ENCODE measurements around the gene TTC9B. TPM values are rescaled to one million over a fixed set of nuclear protein-coding genes. Genes with fewer than 3 reads are reported as not detected.

TTC9B gene
- total RNA-seq, 1 donor from 2014 or later: not detected

DNA sequence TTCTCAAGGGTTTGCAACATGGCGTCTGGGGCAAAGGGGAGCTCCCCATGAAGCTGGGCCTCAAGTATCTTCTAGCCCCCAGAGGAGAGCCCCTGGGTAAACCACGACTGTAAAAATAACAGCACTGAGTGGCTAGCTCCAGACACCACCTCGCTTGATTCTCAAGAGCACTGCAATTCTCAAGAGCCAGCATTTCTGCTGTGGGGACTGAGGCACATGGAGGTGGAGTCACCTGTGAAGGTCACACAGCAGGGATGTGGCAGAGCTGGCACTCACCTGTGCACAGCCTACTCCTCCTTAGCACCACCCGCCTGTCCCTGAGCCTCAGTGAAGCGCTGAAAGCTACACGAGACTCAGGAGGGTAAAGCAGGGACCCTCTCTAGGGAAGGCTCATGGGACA lies 29.0 kb upstream of the TTC9B start:
- intact Hi-C loops (cut with DNase I): no loop called here
- Histone ChIP-seq H3K27ac (no peak overlapping the region), H3K4me1 (peaks cover 24% of the 10 kb centered on the region), H3K4me3 (no peak overlapping the region), H3K27me3 (no peaks in the 10 kb centered on the region), H3K36me3 (no peaks in the 10 kb centered on the region), H3K9me3 (no peaks in the 10 kb centered on the region)
- no peak for DNase-seq
- TF ChIP-seq, protein P1, sequence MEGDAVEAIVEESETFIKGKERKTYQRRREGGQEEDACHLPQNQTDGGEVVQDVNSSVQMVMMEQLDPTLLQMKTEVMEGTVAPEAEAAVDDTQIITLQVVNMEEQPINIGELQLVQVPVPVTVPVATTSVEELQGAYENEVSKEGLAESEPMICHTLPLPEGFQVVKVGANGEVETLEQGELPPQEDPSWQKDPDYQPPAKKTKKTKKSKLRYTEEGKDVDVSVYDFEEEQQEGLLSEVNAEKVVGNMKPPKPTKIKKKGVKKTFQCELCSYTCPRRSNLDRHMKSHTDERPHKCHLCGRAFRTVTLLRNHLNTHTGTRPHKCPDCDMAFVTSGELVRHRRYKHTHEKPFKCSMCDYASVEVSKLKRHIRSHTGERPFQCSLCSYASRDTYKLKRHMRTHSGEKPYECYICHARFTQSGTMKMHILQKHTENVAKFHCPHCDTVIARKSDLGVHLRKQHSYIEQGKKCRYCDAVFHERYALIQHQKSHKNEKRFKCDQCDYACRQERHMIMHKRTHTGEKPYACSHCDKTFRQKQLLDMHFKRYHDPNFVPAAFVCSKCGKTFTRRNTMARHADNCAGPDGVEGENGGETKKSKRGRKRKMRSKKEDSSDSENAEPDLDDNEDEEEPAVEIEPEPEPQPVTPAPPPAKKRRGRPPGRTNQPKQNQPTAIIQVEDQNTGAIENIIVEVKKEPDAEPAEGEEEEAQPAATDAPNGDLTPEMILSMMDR (IDR thresholded peaks at IDR 0.05): no peak
- no peak for ATAC-seq

DNA sequence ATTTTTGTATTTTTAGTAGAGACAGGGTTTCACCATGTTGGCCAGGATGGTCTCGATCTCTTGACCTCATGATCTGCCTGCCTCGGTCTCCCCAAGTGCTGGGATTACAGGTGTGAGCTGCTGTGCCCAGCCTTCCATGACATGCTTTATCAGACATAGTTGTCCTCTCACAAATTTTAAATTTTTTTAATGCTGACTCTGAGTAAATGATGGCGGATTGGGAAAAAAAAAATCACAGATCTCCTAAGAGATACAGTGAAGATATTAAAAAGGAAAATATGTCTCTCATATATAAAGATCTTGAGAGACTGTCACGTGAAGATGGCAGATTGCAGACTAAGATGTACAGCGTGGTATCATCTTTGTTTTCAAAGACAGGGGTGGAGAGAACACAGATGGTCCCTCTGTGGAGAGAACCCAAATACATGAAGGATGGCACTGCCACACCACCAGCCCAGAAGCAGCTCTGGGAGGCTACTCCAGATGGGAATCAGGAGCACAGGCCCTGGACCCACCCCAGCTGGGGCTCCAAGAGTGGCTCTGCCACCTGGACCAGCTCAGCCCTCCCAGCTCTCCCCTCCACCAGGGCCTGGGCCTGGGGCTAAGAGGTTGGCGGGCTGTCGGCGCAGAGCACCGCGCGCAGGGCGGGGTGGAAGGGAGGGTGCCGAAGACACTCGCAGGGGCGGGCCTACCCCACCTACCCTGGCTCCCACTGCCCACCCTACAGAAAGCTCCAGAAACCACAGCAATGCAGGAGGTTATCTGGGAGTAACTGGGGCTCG lies 28.3 kb upstream of the TTC9B start:
- Histone ChIP-seq H3K27me3 (no peaks in the 10 kb centered on the region), H3K36me3 (no peaks in the 10 kb centered on the region), H3K4me3 (no peak overlapping the region), H3K4me1 (peaks cover 25% of the 10 kb centered on the region), H3K27ac (no peak overlapping the region), H3K9me3 (no peaks in the 10 kb centered on the region)
- intact Hi-C loops (cut with DNase I): no loop called here
- TF ChIP-seq, protein P1 (IDR thresholded peaks at IDR 0.05): no peak
- ATAC-seq (no peak), DNase-seq (no peak)

DNA sequence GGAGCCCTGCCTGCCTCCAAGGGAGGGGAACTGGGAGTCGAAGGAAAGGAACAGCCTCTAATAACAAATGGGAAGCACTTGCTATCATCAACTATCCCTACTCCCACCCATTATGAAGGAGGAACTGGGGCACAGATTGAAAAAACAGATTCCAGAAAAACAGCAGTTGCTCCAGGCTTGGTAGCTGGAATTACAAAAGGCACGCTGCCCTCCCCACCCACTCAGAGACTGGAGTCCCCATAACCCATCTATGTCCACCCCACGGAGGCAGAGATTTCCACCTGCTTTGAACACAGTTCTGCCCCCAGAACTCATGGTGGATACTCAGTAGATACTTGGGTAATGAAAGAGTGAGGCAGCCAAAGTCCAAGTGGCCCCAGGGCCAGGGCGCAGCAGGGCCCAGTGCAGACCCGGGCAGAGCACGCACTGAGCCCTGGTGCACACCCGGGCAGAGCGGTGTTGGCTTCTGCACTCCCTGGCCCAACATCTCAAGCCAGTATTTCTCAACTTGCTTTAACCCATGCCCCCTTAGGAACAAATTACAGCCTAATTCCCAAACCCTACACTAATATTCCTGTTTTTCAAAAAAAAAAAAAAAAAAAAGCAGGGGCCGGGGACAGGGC lies 27.4 kb upstream of the TTC9B start:
- H3K27me3 ChIP-seq: no peaks in the 10 kb centered on the region
- peaks cover 25% of the 10 kb centered on the region for H3K4me1 ChIP-seq
- peaks cover 7% of the 10 kb centered on the region for H3K36me3 ChIP-seq
- ATAC-seq: no peak
- intact Hi-C loops (cut with DNase I): no loop called here
- H3K4me3 ChIP-seq: no peak overlapping the region
- no peaks in the 10 kb centered on the region for H3K9me3 ChIP-seq
- TF ChIP-seq, protein P1 (IDR thresholded peaks at IDR 0.05): no peak
- no peak for DNase-seq
- no peak overlapping the region for H3K27ac ChIP-seq

DNA sequence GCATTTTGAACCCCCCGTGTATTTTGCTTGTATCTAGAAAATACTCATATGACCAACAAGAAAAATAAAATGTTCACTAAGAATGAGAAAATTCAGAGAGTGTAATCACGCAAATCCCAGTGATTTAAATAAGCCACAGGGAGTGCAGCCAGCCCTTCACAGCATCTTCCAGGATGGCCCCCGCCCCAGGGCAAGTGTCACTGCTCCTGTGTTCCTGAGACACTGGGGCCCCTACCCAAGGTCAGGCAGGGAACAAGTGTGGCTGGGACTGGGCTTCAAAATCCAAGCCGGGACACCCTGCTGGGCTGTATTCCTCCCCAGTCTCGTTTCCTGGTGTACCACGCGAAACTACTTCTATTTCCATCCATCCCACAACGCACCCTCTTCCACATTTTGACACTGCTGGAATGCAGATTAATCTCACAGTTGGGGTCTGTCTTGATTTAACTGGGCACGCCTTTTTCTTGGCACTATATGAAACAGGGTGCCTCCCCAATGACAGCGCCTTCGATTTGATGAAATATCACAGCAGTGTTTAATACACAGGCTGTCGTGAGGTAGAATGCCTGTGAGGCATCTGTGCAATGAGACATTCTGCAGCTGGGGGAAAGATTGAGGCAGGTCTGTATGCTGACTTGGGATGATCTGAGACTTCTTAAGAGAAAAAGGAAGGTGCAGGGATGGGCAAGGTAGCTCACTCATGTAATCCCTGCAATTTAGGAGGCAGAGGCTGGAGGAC lies 26.6 kb upstream of the TTC9B start:
- Histone ChIP-seq H3K9me3 (no peaks in the 10 kb centered on the region), H3K4me1 (peaks cover 25% of the 10 kb centered on the region), H3K27me3 (no peaks in the 10 kb centered on the region), H3K27ac (no peak overlapping the region), H3K36me3 (peaks cover 16% of the 10 kb centered on the region), H3K4me3 (no peak overlapping the region)
- intact Hi-C loops (cut with DNase I): no loop called here
- DNase-seq (no peak), ATAC-seq (no peak)
- TF ChIP-seq, protein P1 (IDR thresholded peaks at IDR 0.05): no peak

DNA sequence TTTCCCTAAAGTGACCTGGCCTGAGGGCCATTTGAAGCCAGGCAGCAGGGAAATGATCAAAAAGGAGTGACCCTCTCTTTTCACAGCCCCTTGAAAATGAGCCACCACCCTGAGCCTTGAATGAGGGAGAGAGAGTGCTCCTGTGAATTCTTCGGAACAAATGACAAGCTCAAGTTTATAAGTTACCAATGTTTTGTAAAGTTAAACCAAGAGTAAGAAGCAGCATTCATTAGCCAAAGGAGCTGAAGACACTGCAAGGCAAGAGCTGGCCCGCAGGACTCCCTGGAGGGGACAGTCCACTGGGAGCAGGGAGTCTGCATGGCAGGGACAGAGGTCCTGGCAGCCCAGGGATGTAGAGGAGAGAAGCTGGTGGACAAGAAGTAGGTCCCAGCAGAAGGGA lies 25.0 kb upstream of the TTC9B start:
- H3K36me3 ChIP-seq: peaks cover 31% of the 10 kb centered on the region
- no peak for DNase-seq
- H3K4me3 ChIP-seq: no peak overlapping the region
- peaks cover 25% of the 10 kb centered on the region for H3K4me1 ChIP-seq
- TF ChIP-seq, protein P1 (IDR thresholded peaks at IDR 0.05): no peak
- intact Hi-C loops (cut with DNase I): no loop called here
- no peak for ATAC-seq
- no peaks in the 10 kb centered on the region for H3K27me3 ChIP-seq
- no peaks in the 10 kb centered on the region for H3K9me3 ChIP-seq
- H3K27ac ChIP-seq: no peak overlapping the region

Measured in upper lobe of right lung (tissue), 1 donor.